GM18505 (cell line): ENCODE measurements around the gene RAD23A.
"Not testable (repeated sequence)": the region's sequence is repeated elsewhere in the genome, so short reads cannot be mapped to it uniquely, and the experiment has no call there.

ENCODE experiments used
- ATAC-seq: cut with Tn5 transposase; IDR thresholded peaks from one replicate; pipeline ENCODE4 v1.9.1; 2021; ENCODE audit not compliant: unreplicated experiment
- POLR2A ChIP-seq: IDR thresholded peaks from 4 replicates; pipeline ENCODE4 v1.6.1; 2011; ENCODE audit warnings: borderline replicate concordance; ENCODE audit not compliant: insufficient read depth, insufficient read length; ENCODE audit errors: extremely low read depth

The RAD23A gene

GRCh38 chr19:12974301-12975220 lies 28.9 kb downstream of the RAD23A start:
- no peak for ATAC-seq
- TF ChIP-seq POLR2A, result no peak

DNA sequence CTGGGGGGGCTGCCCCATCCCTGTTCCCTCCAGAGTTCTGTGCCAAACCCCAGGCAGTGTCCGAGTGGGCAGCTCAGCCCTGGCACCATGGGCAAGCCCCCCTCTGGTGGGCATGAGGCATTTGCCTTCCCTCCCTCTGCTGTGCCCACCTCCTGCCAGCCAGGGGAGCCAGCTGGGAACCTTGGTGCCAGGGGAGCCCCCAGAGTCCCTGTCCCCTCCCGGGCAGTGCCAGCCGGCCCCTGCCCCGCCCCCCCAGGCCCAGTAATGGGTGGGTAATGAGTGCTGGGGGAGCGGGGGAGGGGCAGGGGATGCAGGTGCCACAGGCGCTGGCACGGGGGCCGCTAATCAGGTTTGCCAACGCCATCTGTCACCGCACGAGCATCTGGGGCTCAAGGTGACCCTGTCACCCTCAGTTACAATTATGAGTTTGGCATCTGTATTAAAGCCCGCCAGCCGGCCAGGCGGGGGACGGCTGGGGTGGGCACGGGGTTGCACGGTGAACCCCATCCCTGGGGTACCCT lies 29.6 kb downstream of the RAD23A start:
- no peak for TF ChIP-seq POLR2A
- ATAC-seq, result no peak

- ATAC-seq, result not testable (repeated sequence)
Observed at GRCh38 chr19:12976109-12976508, 30.4 kb downstream of the RAD23A start.

GRCh38 chr19:12979974-12980373 lies 34.3 kb downstream of the RAD23A start:
- no peak for ATAC-seq
- no peak for TF ChIP-seq POLR2A

DNA sequence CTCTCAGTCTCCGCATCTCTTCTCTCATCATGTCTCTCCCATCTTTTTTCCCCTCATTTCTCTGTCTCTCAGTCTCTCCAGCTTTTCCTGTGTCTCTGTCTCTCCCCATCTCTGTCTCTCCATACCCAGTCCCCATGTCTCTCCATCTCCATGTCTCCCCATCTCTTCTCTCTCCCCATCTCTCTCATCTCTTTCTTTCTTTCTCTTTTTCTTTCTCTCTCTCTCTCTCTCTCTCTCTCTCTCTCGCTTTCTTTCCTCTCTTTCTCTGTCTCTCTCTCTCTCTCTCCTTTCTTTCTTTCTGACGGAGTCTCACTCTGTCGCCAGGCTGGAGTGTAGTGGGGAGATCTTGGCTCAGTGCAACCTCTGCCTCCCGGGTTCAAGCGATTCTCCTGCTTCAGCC lies 37.0 kb downstream of the RAD23A start:
- no peak for ATAC-seq
- TF ChIP-seq POLR2A, result no peak

DNA sequence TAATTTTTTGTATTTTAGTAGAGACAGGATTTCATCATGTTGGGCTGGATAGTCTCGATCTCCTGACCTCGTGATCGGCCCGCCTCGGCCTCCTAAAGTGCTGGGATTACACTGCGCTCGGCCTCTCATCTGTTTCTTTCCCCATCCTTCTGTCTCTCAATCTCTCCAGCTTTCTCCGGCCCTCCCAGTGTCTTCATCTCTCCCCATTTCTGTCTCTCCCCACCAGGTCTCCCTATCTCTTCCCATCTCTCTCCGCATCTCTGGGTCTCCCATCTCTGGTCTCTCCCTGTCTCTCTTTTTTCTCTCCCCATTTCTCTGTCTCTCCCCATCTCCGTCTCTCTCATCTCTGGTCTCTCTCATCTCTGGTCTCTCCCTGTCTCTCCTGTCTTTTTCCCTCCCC lies 37.4 kb downstream of the RAD23A start:
- ATAC-seq, result no peak
- no peak for TF ChIP-seq POLR2A

DNA sequence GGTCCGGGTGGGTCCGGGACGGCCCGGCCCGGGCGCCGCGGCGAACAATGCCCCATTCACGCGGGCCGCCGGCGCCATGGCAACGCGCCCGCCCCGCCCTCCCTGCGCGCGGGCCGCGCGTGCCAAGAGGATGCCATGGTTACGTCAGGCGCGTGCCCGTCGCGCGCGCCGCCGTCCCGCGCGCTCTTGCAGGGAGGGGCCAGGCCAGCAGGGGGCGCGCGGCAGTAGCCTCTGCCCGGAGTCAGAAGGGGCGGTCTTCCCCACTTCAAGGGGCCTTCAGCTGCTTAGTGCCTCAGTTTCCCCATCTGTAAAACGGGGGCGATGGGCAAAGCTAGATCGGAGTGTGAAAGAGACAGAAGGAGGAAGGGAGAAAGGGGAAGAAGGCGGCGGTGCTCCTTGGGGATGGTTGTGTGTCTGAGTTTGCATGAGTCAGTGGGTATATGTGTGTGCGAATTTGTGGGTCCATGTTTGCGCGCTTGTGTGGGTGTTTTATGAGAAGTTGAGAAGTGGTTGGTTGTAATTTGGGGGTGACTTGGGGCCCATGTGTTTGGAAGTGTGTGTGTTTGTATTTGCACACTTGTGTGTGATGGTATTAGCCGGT lies 38.0 kb downstream of the RAD23A start:
- TF ChIP-seq POLR2A, result no peak
- ATAC-seq, result peak; percentile 73

- TF ChIP-seq POLR2A, result no peak
- no peak for ATAC-seq
Observed at GRCh38 chr19:12984143-12984627, 38.5 kb downstream of the RAD23A start.

DNA sequence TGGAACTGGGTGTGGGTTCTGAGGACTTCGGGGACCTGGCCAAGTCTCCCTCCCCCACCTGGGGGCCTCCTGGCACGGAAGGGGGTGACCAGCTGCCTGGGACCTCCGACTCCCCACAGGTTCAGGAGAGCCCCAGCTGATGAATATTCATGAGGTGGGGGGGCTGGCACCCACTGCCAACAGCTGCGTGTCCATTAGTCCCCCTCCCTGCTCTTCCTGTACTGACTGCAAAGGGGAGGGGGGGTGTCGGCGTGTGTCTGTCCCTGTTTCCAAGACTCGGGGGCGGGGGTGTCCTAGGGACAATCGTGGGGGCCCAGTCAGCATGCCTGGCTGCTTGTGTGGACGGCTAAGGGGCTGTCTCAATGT lies 39.0 kb downstream of the RAD23A start:
- no peak for TF ChIP-seq POLR2A
- no peak for ATAC-seq

GRCh38 chr19:12985049-12985776 lies 39.6 kb downstream of the RAD23A start:
- ATAC-seq, result no peak
- no peak for TF ChIP-seq POLR2A

DNA sequence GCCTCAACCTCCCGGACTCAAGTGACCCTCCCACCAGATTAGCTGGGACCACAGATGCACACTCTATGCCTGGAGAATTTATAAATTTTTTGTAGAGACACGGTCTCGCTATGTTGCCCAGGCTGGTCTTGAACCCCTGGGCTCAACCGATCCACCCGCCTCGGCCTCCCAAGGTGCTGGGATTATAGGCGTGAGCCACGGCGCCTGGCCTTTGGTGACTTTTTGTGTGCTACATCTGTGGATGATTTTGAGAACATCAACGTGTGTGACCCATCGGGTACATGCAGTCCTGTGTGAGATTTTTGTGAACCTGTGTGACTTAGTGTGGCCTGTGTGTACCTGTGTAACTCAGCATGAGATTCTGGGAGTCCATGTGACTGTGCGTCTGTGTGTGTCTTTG lies 41.1 kb downstream of the RAD23A start:
- no peak for TF ChIP-seq POLR2A
- no peak for ATAC-seq

GRCh38 chr19:12987190-12987589 lies 41.5 kb downstream of the RAD23A start:
- no peak for TF ChIP-seq POLR2A
- no peak for ATAC-seq

DNA sequence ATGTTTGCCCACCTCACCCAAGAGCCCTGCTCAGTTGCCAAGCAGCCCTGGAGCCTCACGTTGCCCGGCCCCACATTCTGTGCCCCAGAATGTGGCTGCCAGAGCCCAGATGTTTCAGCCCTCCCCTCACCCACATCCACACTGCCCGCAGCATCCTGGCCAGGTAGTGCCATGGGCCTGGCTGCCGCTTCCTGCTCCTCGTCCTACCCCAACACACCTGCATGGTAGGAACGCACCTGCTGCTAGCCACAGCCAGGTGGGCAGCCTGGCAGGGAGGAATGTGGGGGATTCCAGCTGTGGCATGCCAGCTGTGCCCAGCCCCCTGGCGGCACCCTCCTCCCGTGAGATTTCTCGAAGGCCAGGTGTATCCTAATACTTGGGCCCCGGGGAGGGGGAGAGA lies 42.1 kb downstream of the RAD23A start:
- ATAC-seq, result no peak
- no peak for TF ChIP-seq POLR2A

- ATAC-seq, result no peak
- no peak for TF ChIP-seq POLR2A
Observed at GRCh38 chr19:12990431-12990830, 44.8 kb downstream of the RAD23A start.

GRCh38 chr19:12990853-12991252 lies 45.2 kb downstream of the RAD23A start:
- ATAC-seq, result no peak
- TF ChIP-seq POLR2A, result no peak
